DND-41 (cell line): ENCODE measurements around the gene ITSN1.

Experiments
- ATAC-seq: fragments of 200-7000 bp; cut with Tn5 transposase; 3 replicates; pipeline ENCODE4 v1.9.1; 2021; ENCODE audit warnings: low read depth; ENCODE audit not compliant: insufficient read depth
- DNase-seq: peaks from one replicate; pipeline ENCODE4 v3.0.0-alpha.2; 2020
- H2AFZ ChIP-seq: 2 replicates; pipeline ENCODE4 v1.6.0; 2012; ENCODE audit warnings: low read depth, low read length
- H3K27ac ChIP-seq: 2 replicates; pipeline ENCODE4 v1.5.1; 2012; ENCODE audit warnings: low read length, inconsistent platforms
- H3K27me3 ChIP-seq: fragments of 200-600 bp; sonication (generic); 2 replicates; pipeline ENCODE4 v1.6.0; 2012; ENCODE audit warnings: low read length, mild to moderate bottlenecking, inconsistent platforms; ENCODE audit not compliant: insufficient read depth, poor library complexity
- H3K36me3 ChIP-seq: 2 replicates; pipeline ENCODE4 v1.5.1; 2012; ENCODE audit warnings: low read length, inconsistent platforms; ENCODE audit not compliant: insufficient read depth
- H3K4me1 ChIP-seq: 2 replicates; pipeline ENCODE4 v1.5.1; 2012; ENCODE audit warnings: mild to moderate bottlenecking, low read length; ENCODE audit not compliant: insufficient read depth
- H3K4me2 ChIP-seq: 2 replicates; pipeline ENCODE4 v1.6.0; 2012; ENCODE audit warnings: mild to moderate bottlenecking, moderate library complexity, low read length, inconsistent platforms; ENCODE audit not compliant: insufficient read depth
- H3K4me3 ChIP-seq, 2 experiments: fragments of 200-600 bp in 1 of 2; shearing (Covaris generic) in 1 of 2; 2 replicates each; pipeline ENCODE4 v1.5.1; 2012 to 2016; ENCODE audit warnings: inconsistent platforms in 2 of 2, low read length in 2 of 2, mild to moderate bottlenecking in 2 of 2, low read depth in 1 of 2, moderate library complexity in 1 of 2
- H3K79me2 ChIP-seq: 2 replicates; pipeline ENCODE4 v1.6.0; 2012; ENCODE audit warnings: low read length, inconsistent platforms; ENCODE audit not compliant: insufficient read depth
- H3K9ac ChIP-seq: 2 replicates; pipeline ENCODE4 v1.6.0; 2012; ENCODE audit warnings: low read depth, mild to moderate bottlenecking, inconsistent platforms, low read length, moderate library complexity
- H3K9me3 ChIP-seq: 2 replicates; pipeline ENCODE4 v1.5.1; 2012; ENCODE audit warnings: low read length, moderate library complexity, mild to moderate bottlenecking, inconsistent platforms; ENCODE audit not compliant: insufficient read depth, severe bottlenecking
- H4K20me1 ChIP-seq: 2 replicates; pipeline ENCODE4 v1.6.0; 2012; ENCODE audit warnings: low read length; ENCODE audit not compliant: insufficient read depth
- EZH2 ChIP-seq: IDR thresholded peaks from 3 replicates; pipeline ENCODE4 v1.6.1; 2012; ENCODE audit warnings: borderline replicate concordance, low read depth, mild to moderate bottlenecking, moderate library complexity, low read length, inconsistent platforms; ENCODE audit not compliant: severe bottlenecking
- TF ChIP-seq, protein P1 (sequence below): IDR thresholded peaks from 2 replicates; pipeline ENCODE4 v1.5.1; 2012; ENCODE audit warnings: borderline replicate concordance, low read length, moderate library complexity, mild to moderate bottlenecking; ENCODE audit not compliant: poor library complexity, severe bottlenecking; ENCODE audit errors: extremely low read depth

The ITSN1 gene

DNA sequence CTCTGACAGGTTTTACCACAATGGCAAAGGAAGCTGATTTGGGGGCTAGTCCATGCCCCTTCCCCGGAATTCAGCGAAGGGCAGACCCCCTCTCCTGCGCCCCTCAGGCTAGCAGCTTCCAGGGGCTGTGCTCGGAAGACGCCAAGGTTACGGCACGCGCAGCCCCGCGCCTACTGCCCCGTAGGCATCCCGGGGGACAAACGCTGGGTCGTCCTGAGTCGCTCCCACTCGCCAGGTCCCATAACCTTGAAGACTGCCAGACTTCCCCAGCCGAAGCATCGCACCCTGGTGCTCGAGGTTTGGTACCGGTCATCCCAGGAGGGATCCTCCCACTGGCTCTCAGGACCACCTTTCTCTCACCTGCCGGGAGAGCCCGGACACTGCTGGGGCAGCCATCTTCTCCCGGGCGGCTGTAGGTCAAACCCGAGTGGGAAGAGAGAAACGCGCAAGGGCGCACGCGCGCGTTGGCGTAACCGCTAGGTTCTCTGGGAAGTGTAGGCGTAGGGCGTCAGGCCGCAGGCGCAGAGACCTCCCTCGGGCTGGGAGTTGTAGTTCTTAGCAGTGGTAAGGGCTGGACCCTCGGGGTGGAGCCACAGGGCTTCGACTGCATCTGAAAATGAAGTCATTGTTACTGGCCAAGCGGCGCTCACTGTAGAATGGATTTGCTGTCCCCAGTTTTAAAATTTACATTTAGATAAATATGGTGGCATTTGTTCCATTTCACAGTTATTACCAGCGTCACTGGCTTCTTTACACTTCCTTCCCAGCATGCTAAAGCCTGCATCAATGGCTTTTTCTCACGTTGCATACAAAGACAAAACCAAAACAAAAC is 273.3 kb downstream of the ITSN1 start, which contains the start of gene ATP5PO:
Gene ATP5PO (minus strand): TSS at position 437 of the 832 bp plus-strand sequence. CDS start 41 bp downstream, at position 396.
- H2AFZ ChIP-seq, result peak within 1 kb of the TSS; percentile 100
- peak within 1 kb of the TSS; percentile 94 for H3K27ac ChIP-seq
- no peak for TF ChIP-seq EZH2
- TF ChIP-seq, protein P1, sequence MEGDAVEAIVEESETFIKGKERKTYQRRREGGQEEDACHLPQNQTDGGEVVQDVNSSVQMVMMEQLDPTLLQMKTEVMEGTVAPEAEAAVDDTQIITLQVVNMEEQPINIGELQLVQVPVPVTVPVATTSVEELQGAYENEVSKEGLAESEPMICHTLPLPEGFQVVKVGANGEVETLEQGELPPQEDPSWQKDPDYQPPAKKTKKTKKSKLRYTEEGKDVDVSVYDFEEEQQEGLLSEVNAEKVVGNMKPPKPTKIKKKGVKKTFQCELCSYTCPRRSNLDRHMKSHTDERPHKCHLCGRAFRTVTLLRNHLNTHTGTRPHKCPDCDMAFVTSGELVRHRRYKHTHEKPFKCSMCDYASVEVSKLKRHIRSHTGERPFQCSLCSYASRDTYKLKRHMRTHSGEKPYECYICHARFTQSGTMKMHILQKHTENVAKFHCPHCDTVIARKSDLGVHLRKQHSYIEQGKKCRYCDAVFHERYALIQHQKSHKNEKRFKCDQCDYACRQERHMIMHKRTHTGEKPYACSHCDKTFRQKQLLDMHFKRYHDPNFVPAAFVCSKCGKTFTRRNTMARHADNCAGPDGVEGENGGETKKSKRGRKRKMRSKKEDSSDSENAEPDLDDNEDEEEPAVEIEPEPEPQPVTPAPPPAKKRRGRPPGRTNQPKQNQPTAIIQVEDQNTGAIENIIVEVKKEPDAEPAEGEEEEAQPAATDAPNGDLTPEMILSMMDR, result no peak
- H3K27me3 ChIP-seq, result no peaks in the 10 kb centered on the region
- peaks cover 30% of the 10 kb centered on the region for H3K4me1 ChIP-seq
- peaks cover 43% of the 10 kb centered on the region for H3K36me3 ChIP-seq
- H3K79me2 ChIP-seq, result peaks cover 41% of the 10 kb centered on the region
- no peaks in the 10 kb centered on the region for H4K20me1 ChIP-seq
- peak; percentile 100 for ATAC-seq
- peak; percentile 98 for DNase-seq
- H3K4me3 ChIP-seq, result peak within 1 kb of the TSS; percentile 91 to 98
- H3K9me3 ChIP-seq, result no peaks in the 10 kb centered on the region
- H3K9ac ChIP-seq, result peak within 1 kb of the TSS; percentile 96
- peak within 1 kb of the TSS; percentile 70 for H3K4me2 ChIP-seq

GRCh38 chr21:33916200-33916567 is 273.9 kb downstream of the ITSN1 start:
- TF ChIP-seq, protein P1, result no peak
- no peak for TF ChIP-seq EZH2
- no peaks in the 10 kb centered on the region for H3K27me3 ChIP-seq
- peaks cover 35% of the 10 kb centered on the region for H3K79me2 ChIP-seq
- H4K20me1 ChIP-seq, result no peaks in the 10 kb centered on the region
- DNase-seq, result no peak
- peak overlapping the region; percentile 96 for H3K9ac ChIP-seq
- peaks cover 30% of the 10 kb centered on the region for H3K4me1 ChIP-seq
- peak; percentile 1; the same call in 1 of the 3 replicates for ATAC-seq
- peaks cover 37% of the 10 kb centered on the region for H3K36me3 ChIP-seq
- H3K4me2 ChIP-seq, result peak overlapping the region; percentile 70
- H3K9me3 ChIP-seq, result no peaks in the 10 kb centered on the region
- H3K27ac ChIP-seq, result peak overlapping the region; percentile 94
- H3K4me3 ChIP-seq, result peak overlapping the region; percentile 91 to 98; a peak in 3 of 4 replicates
- peak overlapping the region; percentile 100 for H2AFZ ChIP-seq

- no peaks in the 10 kb centered on the region for H3K9me3 ChIP-seq
- H3K9ac ChIP-seq, result no peak overlapping the region
- no peak overlapping the region for H3K4me3 ChIP-seq
- peaks cover 30% of the 10 kb centered on the region for H3K4me1 ChIP-seq
- H3K36me3 ChIP-seq, result peaks cover 25% of the 10 kb centered on the region
- H3K27ac ChIP-seq, result no peak overlapping the region
- peaks cover 31% of the 10 kb centered on the region for H3K79me2 ChIP-seq
- TF ChIP-seq EZH2, result no peak
- TF ChIP-seq, protein P1, result no peak
- no peaks in the 10 kb centered on the region for H4K20me1 ChIP-seq
- ATAC-seq (no peak), DNase-seq (no peak)
- no peak overlapping the region for H3K4me2 ChIP-seq
- H2AFZ ChIP-seq, result no peak overlapping the region
- H3K27me3 ChIP-seq, result no peaks in the 10 kb centered on the region
Measured at GRCh38 chr21:33917421-33917820, 275.1 kb downstream of the ITSN1 start.
